Gastroesophageal sphincter (tissue), 3 donors: ENCODE data around the gene AAK1.

Experiments used
- CTCF ChIP-seq, 4 experiments: fragments of 200-600 bp in 2 of 4; fragments of 450-650 bp in 2 of 4; sonication (generic) in 1 of 4; IDR thresholded peaks; one replicate each; pipeline ENCODE4 v1.5.1; 2017 to 2019; ENCODE audit warnings: antibody characterized with exemption in 4 of 4, mild to moderate bottlenecking in 2 of 4, moderate library complexity in 2 of 4
- EP300 ChIP-seq: sonication (generic); formaldehyde crosslinking; IDR thresholded peaks from one replicate; pipeline ENCODE4 v1.6.1; 2017; ENCODE audit warnings: antibody characterized with exemption, mild to moderate bottlenecking
- POLR2A ChIP-seq, 2 donors: fragments of 450-650 bp; IDR thresholded peaks; one replicate each; pipeline ENCODE4 v1.6.1; 2017; ENCODE audit warnings: antibody characterized with exemption in 2 of 2, mild to moderate bottlenecking in 2 of 2, moderate library complexity in 1 of 2
- POLR2AphosphoS5 ChIP-seq: sonication (generic); formaldehyde crosslinking; IDR thresholded peaks from one replicate; pipeline ENCODE4 v1.6.1; 2017; ENCODE audit warnings: antibody characterized with exemption

GRCh38 chr2:69687971-69688611 lies 44.6 kb upstream of the AAK1 start:
- no peak for TF ChIP-seq EP300
- no peak for TF ChIP-seq CTCF (IDR thresholded peaks at IDR 0.05)
- no peak for TF ChIP-seq POLR2A (IDR thresholded peaks at IDR 0.05)
- no peak for TF ChIP-seq POLR2AphosphoS5
